Ureter (tissue), 1 donor: ENCODE measurements around the gene SETD6. TPM values are rescaled to one million over a fixed set of nuclear protein-coding genes. Genes with fewer than 3 reads are reported as not detected.

Experiments
- DNase-seq: peaks from one replicate; pipeline ENCODE4 v3.0.0-alpha.2; 2020; ENCODE audit warnings: low spot score
- total RNA-seq: library from RNA; stranded (reverse); gene quantifications from one replicate; pipeline ENCODE4 v1.2.4, GENCODE V29; 2023
- donor health status: DM: yes; HTN: yes; CAD: no.

Gene SETD6
- total RNA-seq, 1 donor from 2014 or later, result 37.3 TPM

DNA sequence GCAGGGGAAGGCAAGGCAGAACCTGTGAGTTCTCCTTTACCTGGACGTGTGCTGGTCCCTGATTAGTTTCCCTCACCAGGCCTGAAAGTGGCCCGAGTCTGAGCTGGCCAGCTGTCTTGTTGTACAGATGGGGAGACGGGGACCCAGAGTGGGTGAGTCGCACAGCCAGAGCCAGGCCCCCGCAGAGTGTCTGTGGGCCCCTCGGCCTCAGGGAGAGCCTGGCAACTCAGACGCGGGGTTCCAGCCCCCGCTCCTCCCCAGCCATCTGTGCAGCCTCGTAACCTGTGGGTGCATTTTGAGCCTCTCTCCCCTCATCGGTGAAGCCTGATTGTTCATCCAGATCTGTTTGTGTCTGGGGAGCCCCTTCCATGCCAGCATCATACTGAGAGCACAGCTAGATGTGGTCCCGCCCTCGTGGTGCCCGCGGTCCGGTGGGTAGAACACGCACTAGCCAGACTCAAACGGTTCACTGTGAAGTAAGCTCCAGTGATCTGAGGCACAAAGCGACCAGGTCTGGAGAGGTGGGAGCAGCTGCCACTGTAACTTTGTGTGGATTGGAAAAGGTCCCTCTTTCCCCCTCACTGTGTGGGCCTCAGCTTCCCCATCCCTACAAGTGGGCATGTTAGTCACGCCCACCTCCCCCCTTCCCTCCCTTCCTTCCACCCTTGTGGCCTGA is 21.4 kb upstream of the SETD6 start:
- DNase-seq, result no peak

DNA sequence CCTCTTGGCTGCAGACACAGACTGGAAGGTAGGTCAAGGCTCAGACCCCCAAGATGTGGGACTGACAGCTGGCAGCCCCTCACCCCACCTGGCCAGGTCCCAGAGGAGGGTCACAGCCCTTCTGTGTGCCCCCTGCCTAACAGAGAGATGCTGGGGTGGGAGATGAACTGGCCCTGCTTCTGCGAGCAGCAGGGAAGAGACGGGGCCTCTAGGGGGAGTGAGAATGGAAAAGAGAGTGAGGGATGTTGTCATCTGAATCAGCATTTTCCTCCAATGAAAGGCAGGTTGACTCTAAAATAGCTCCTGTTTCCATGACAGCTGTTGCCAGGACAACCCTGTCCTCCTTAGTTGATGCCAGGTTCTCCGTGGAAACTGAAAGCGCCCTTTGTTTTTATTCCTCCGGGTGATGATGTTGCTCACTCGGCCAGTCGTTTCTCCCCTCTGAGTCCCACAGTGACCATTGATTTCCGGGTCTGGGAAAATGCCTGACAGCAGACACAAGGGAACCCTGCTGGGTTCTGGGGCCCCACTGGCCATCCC is 20.3 kb upstream of the SETD6 start:
- peak; percentile 82 for DNase-seq

DNA sequence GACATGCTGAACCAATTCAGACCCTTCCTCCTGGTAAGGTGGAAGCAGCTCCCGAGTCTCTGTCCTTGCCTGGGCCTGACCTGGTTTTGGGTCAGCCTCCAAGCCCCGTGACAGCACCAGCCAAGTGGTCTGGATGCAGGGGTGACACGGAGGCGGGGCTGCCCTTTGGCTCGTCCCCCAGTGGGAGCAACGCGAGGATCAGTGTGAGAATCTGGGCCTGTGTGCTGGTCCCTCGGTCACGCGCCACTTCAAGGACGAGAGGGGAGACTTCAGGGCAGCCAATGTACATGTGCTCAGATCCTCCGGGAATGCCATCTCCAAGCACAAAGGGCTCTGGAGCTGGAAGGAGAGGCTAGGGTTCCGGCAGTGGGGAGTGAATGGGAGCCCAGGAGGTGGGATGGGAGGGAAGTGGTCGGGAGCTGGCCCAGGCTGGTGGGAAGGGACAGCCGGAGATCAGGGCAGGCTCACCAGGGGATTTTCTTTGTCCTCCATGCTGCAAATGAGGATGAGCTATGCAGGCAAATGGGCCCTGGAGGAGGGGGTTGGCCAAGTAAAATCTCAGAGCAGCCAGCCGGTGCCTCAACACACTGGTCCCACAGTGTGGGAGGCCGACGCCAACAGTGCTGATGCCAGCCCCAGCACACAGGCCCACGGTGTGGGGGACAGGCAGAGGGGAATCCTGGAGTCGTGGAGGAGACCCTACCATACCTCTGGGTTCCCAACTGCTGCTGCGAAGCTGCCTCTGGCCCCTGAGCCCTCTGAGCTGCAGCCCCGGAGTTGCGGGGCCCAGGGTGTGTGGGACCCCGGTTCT is 19.6 kb upstream of the SETD6 start:
- no peak for DNase-seq

DNA sequence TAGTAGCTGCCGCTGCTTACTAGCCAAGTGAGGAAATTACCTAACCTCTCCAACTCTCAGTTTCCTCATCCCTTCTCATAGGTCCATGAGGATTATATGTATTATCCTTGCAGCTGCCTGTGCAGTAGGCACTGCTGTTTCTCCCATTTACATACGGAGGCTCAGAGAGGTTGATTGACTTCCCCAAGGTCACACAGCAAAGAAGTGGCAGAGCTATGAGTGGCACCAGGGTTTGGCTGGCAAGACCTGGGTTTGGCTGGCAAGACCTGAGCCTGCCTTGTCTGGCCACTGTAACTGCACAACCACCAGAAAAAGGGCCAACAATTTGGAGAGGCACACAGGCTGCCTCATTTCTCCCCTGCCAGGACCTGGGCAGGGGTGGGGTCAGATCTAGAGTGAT is 17.8 kb upstream of the SETD6 start:
- DNase-seq, result no peak

DNA sequence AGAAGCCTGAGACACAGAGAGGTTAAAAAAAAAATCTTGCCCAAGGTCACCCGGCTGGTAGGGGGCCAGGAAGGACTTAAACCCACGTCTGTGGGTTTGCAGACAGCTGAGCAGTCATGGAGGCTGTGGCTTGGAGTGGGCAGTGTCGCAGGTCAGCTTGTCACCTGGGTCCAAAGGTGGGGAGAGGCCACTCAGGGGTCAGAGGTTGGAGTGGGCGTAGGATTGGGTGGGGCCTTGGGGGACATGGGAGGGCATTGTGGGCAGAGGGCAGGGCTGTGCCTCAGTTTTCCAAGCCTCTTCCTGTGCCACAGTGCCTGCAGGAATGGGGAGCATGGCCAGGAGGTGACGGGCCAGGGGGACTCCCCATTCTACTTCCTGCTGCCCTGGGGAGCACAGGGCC is 17.4 kb upstream of the SETD6 start:
- no peak for DNase-seq

DNA sequence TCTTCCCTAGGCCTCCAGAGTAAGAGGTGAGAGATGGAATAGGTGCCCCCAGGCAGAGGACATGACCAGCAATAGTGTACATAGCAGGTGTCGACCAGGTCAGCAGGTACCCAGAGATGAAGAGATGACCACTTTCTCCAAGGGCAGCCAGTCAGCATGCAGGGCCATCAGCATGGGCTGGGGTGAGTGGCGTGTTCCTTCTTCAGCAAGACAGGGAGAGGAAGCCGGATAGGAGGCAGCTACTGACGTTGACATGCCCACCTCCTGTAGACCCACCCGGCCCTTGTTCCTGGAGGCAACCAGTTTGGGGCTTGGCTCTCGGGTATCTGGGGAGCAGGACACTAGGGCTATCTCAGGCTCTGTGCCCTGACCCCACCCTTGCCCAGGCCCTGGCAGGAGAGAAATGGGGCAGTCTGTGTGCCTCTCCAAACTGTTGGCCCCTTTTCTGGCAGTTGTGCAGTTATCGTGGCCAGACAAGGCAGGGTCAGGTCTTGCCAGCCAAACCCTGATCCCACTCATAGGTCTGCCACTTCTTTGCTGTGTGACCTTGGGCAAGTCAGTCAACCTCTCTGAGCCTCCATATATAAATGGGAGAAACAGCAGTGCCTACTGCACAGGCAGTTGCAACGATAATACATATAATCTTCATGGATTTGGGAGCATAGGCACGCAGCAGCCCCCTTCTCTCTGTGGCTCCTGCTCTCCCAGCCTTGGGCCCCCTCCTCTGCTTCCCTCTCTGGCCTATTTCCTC is 16.8 kb upstream of the SETD6 start:
- no peak for DNase-seq

DNA sequence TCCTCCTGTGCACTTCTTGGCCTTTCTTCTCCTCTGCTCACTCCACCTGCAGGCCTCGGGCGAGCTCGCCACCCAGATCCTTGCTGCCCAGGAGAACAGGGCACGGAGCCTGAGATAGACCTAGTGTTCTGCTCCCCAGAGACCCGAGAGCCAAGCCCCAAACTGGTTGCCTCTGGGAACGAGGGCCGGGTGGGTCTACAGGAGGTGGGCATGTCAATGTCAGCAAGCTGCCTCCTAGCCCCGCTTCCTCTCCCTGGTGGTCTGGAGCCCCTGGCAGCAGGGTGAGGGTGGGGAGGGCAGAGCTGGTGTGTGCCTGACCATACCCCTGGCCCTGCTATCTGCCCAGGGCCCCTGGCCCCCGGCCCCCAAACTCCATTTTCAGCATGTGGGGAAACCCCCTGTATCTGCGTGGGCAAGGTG is 16.2 kb upstream of the SETD6 start:
- DNase-seq, result no peak

DNA sequence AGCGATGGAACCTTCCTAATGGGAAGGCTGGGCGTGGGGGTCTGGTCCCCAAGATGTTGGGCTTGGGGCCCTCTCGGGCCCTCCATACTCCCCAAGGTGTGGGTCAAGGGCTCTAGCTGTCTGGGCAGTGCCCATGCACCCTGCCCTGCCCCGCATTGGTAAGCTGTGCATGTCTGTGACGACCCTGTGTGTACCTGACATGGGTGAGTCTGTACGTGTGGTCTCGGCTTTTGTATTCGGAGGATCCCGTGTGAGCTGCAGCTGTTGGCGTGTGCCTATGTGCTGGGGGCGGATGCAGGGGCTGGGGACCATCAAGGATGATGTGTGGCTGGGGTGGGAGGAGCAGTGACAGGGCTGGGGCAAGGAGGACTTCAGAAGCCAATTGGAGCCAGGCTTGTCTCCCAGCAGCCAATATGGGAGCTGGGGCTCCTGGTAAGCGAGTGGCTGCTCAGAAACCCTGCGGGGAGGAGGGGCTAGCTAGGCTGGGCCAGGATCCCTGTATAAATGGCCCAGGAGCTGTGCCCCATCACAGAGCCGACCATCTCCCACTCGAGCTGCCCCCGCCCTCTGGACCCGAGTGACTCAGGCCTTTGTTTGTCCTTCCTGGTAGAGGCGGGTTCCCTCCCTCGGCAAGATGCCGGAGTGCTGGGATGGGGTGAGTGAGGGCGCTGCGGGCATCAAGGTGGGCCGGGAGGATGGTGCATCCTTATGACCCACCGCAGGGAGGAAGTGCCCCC is 15.5 kb upstream of the SETD6 start, which contains the start of gene NDRG4:
Gene NDRG4 (plus strand): TSS at position 529 of the 737 bp plus-strand sequence. CDS start 106 bp downstream, at position 635.
- peak; percentile 68 for DNase-seq

DNA sequence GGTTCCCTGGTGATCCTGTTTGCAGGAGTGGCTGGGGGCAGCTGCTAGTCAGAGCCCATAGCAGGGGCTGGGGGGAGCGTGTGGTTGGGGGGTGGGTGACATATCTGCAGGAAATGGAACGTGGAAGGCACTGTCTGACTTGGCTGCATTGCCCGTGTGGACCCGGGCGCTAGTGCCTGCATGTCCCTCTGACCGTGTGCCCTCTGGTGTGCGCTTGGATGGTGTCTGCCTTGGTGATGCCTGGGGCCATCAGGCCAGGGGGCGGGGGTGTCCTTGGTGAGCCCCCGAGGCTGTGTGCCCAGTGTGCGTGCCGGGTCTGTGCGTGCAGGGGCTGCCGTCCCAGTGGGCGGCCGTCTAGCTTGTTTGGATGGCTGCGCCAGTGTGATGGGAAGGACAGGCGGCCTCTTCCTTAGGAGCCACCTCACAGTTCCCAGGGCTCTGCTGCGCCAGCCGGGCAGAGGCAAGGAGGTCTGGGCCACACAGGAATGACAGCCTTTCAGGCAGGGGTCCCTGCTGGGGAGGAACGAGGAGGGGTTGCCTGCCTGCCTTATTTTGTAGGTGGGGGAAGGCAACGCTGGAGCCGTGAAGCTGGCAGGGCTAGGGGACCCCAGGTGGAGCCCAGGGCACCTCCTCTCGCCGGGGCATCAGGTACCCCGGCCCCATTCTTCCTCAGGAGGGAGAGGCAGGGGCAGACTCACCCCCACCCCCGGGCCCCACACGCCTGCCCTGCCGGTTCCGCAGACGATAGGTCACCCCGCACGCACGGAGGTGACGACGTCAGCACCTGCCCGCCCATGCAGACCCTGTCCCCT is 14.7 kb upstream of the SETD6 start:
- no peak for DNase-seq

DNA sequence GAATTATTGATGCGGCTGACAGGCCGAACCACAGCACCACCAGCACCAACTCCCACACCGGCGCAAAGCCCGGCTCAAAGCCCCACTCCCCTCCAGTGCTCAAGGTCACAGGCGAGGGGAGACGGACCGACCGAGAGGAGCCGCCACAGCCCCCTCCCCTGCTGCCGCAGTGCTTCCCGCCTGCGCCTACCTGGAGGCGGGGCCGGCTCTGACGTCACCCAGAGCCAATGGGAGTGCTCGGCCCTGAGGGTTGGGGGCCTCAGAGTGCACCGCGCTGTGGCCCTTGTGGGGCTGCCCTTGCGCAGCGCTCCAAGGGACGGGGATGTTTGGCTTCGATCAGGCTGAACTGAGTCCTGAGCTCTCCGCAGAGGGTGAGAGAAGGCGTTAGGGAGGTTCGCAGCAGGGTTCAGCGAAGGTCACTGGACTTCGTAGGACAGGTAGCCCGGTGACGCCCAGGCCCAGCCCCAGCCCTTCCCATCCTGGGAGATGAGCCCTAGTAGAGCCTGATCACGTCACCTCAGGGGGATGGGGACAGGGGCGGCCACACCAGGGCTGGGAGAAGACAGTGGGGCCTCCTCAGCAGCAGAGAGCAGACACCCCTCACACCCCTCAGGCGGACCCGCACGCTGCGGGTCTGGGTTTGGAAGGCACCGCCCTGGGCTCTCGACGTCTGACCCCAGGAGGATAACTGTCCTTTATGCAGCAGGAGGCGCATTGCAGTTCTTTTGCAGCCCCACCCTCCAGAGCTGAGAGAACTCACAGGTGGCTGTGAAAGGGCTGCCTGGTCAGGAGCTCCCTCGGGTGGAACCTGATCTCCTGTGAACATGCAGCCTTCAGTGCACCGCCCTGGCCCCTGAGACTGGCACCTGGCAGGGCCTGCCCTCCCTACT is 13.8 kb upstream of the SETD6 start:
- no peak for DNase-seq

DNA sequence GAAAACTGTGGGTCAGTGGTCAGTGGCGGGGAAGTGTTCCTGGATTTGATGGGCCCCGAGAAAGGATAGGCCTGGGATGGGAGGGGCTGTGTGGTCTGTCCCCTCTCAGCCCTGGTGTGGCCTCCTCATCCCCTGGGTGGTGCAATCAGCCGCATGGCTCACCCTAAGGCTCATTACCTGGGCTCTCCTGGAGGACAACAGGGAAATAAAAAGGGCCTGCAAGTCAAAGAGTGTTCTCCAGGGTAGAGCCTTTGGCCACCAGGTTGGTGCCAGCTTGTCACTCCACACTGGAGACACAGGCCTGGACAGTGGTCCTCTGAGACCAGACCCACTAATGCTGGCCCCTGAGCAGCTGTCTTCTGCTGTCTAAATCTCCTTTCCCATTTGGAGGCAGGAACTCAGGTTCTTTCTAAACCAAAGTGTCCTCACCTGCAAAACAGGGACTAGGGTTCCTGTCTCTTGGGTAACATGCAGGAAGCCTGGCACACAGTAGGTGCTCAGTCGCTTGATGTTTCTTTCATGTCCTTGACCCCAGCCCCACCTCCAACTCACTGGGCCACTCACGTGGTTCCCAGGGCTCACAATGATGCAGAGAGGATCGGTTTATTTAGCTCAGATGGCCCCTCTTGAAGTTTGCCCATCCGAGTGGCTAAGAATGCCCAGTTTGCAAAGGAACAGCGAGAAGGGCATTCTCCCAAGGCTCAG is 12.9 kb upstream of the SETD6 start:
- no peak for DNase-seq

DNA sequence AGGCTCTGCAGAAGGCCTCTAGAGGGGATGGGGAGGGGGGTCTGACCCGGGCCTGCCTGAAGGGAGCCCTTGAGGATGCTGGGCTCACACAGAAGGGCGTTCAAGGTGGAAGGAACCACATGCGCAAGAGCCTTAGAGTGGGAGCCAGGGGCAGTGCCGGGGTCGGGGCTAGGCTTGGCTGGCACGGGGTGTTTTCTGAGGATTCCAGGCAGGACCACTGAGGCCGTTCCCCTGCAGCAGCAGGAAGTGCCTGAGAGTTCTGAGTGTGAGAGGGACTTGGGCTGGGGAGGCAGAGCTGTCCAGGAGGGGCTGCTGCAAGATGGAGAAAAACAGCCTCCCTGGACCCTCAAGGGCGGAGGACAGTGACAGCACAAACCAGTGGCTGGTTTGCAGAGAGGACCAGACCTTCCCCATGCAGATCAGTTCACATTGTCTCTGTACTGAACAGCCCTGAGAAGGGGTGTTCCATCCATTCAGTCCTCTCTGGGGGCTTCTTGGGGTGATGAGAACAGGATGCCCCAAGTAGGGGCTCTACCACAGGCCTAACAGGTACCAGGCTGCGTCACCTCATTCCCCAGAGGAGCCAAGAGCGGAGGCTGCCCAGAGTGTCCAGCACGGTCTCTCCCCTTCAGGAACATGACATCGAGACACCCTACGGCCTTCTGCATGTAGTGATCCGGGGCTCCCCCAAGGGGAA is 12.0 kb upstream of the SETD6 start:
- peak; percentile 34 for DNase-seq

DNA sequence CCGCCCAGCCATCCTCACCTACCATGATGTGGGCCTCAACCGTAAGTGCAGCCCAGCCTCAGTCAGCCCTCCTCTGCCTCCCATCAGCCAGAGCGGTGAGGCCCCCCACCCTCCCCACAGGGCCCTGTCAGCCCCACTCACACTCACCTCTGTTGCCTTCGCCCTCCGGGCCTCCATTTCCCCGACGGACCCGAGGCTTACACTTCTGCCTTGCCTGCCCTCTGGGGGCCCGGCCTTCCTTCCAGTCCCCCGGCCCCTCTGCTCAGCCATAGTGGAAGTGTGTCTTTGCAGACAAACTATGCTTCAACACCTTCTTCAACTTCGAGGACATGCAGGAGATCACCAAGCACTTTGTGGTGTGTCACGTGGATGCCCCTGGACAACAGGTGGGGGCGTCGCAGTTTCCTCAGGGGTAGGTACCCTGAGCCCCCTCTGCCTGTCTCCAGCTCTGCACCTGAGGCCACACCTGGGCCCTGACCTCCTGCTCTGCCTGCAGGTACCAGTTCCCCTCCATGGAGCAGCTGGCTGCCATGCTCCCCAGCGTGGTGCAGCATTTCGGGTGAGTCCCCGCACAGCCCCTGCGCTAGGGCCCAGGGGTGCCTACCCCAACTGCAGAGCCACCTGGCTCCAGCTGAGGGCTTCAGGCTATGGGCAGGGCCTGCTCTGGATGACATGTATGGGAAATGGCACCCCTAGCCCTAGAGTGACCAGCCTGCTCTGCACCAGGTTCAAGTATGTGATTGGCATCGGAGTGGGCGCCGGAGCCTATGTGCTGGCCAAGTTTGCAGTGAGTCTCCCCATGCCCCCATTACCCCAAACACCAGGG is 11.2 kb upstream of the SETD6 start:
- peak; percentile 39 for DNase-seq

DNA sequence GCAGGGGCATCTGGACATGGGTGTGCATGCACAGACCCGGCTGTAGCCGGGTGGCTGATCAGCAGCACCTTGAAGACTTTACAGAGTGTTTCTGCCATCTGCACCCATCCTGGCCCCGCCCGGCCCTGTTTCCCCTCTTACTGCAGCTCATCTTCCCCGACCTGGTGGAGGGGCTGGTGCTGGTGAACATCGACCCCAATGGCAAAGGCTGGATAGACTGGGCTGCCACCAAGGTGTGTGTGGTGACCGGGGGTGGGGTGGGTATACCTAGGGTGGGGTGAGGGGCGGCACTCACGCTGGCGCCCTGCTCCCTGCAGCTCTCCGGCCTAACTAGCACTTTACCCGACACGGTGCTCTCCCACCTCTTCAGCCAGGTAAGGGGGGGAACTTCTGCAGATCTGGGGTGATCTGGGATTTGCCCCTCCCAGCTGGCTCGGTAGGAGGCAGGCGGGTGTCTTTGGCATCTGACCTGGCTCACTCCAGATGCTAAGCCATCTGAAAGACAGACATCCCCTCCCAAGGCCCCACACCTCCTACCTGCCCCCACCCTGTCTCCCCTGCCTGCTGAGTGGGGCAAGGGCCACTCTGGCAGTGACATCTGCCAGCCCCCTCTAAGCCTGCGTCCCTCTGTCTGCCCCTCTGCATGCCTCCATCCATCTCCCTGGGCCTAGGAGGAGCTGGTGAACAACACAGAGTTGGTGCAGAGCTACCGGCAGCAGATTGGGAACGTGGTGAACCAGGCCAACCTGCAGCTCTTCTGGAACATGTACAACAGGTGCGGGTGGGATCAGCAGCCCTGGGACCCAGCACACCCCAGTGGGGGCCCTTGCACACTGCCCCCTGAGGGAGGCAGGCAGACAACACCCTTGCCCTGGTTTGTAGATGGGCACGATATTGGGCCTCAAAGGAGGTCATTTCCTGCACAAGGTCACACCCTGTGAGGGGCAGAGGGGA is 8.8 kb upstream of the SETD6 start:
- no peak for DNase-seq

DNA sequence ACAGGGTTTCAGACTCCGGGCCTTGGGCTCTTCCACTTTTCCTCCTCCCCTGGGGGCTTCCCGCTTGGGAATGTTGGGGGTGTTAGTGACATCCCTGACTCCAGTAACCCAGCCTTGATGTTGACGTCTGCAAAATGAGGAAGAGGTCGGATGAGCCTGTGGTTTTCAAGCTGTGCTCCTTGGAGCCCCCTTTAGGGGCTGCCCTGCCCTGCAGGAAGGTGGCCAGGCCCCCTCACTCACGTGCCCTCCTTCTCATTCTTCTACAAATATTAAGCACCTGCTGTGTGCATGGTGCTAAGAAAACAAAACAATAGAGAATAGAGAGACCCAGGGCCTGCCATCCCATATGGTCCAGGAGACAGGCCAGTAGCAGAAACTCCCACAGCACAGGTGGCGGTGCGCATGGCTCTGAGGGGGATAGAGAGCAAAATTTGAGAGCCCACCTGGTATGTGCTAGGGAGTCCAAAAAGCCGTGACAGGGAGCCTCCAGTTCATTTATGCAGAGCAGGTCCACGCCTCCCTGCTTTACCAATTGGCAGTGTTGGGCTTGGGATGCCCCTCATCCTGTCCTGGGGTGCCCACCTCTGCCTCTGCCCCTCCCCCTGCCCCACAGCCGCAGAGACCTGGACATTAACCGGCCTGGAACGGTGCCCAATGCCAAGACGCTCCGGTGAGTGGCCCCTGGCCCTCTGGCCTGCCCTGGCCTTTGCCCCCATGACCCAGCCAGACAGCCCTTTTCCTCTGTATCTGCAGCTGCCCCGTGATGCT is 7.9 kb upstream of the SETD6 start:
- no peak for DNase-seq
